GM23248 (cell line): ENCODE measurements around the gene LDLRAD3.

Source experiments
- EZH2 ChIP-seq: fragments of 200-600 bp; sonication (generic); IDR thresholded peaks from 2 replicates; pipeline ENCODE4 v1.6.1; 2018; ENCODE audit warnings: antibody characterized with exemption, mild to moderate bottlenecking; ENCODE audit not compliant: insufficient read depth, poor library complexity, severe bottlenecking
- EZH2phosphoT487 ChIP-seq: fragments of 200-600 bp; sonication (generic); IDR thresholded peaks from 2 replicates; pipeline ENCODE4 v1.6.1; 2018; ENCODE audit warnings: antibody characterized with exemption, moderate library complexity, mild to moderate bottlenecking, low read depth; ENCODE audit not compliant: insufficient read depth

GRCh38 chr11:36073411-36074203 is 129.7 kb downstream of the LDLRAD3 start:
- TF ChIP-seq EZH2 (no peak), EZH2phosphoT487 (no peak)
